Endothelial cell of umbilical vein (primary cell): ENCODE measurements around the gene TGFBR3. TPM values are rescaled to one million over a fixed set of nuclear protein-coding genes. Genes with fewer than 3 reads are reported as not detected.

ENCODE experiments used
- BruUV-seq: library from RNA; stranded (reverse); fragments of 400-500 nt; replicated peaks from 2 replicates; lab custom pipeline; 2021; lab: Mats Ljungman, UMichigan
- CTCF ChIA-PET: fragments of 300-600, 350-600 bp; sonication (Branson Sonifier 250); formaldehyde crosslinking; loops from one replicate; lab custom pipeline; 2021; ENCODE audit warnings: antibody characterized with exemption, inconsistent platforms; lab: Charles Lee
- POLR2A ChIA-PET: fragments of 300-600, 350-600 bp; sonication (Branson Sonifier 250); formaldehyde crosslinking; loops from one replicate; lab custom pipeline; 2021; ENCODE audit warnings: antibody characterized with exemption, inconsistent platforms; lab: Charles Lee
- DNase-seq: peaks from one replicate; pipeline ENCODE4 v3.0.0-alpha.2; 2011; ENCODE audit warnings: low read depth, low spot score
- FAIRE-seq: peaks from 2 replicates; lab custom pipeline; 2011; peaks lifted over from hg19 to GRCh38; lab: Jason Lieb, UNC
- H2AFZ ChIP-seq: 2 replicates; pipeline ENCODE4 v1.6.0; 2012; ENCODE audit warnings: low read depth, low read length, control low read depth, inconsistent platforms
- H3K27ac ChIP-seq: 2 replicates; pipeline ENCODE4 v1.5.1; 2011; ENCODE audit warnings: low read depth, mild to moderate bottlenecking, control low read depth, low read length, moderate library complexity; ENCODE audit not compliant: insufficient read depth
- H3K27me3 ChIP-seq, 2 experiments: 2 replicates each; pipeline versions ENCODE4 v1.6.0 to v1.6.1; 2011; ENCODE audit warnings: low read length in 2 of 2, mixed read lengths in 1 of 2; ENCODE audit not compliant: control insufficient read depth in 2 of 2, insufficient read depth in 2 of 2
- H3K36me3 ChIP-seq, 2 experiments: 2 replicates in 1 of 2; 3 replicates in 1 of 2; pipeline ENCODE4 v1.5.1; 2011; ENCODE audit warnings: low read length in 2 of 2, mild to moderate bottlenecking in 1 of 2, moderate library complexity in 1 of 2; ENCODE audit not compliant: control insufficient read depth in 2 of 2, insufficient read depth in 2 of 2; ENCODE audit errors: extremely low read depth in 1 of 2
- H3K4me1 ChIP-seq: 3 replicates; pipeline ENCODE4 v1.5.1; 2011; ENCODE audit warnings: mild to moderate bottlenecking, low read length; ENCODE audit not compliant: control insufficient read depth, insufficient read depth; ENCODE audit errors: extremely low read depth
- H3K4me2 ChIP-seq: 2 replicates; pipeline ENCODE4 v1.6.1; 2011; ENCODE audit warnings: low read length, control low read depth, mixed read lengths; ENCODE audit not compliant: insufficient read depth
- H3K4me3 ChIP-seq, 3 experiments: fragments of 200-600 bp in 1 of 3; sonication (generic), shearing (Covaris generic) in 1 of 3; replicated peaks in 1 of 3; 2 replicates each; pipeline ENCODE4 v1.5.1; 2011 to 2016; ENCODE audit warnings: control low read depth in 3 of 3, low read length in 3 of 3, mild to moderate bottlenecking in 2 of 3, inconsistent platforms in 1 of 3, low read depth in 1 of 3, moderate library complexity in 1 of 3; ENCODE audit not compliant: insufficient read depth in 1 of 3
- H3K79me2 ChIP-seq: 2 replicates; pipeline ENCODE4 v1.6.0; 2012; ENCODE audit warnings: low read length, inconsistent platforms; ENCODE audit not compliant: control insufficient read depth, insufficient read depth
- H3K9ac ChIP-seq: replicated peaks from 2 replicates; pipeline ENCODE3; 2011; ENCODE audit warnings: low read length, control low read depth; ENCODE audit not compliant: insufficient read depth; ENCODE audit errors: extremely low read depth
- H3K9me1 ChIP-seq: replicated peaks from 3 replicates; pipeline ENCODE4 v1.6.0; 2011; ENCODE audit warnings: mild to moderate bottlenecking, low read length; ENCODE audit not compliant: control insufficient read depth, insufficient read depth; ENCODE audit errors: extremely low read depth
- H3K9me3 ChIP-seq: replicated peaks from 2 replicates; pipeline ENCODE4 v1.5.1; 2012; ENCODE audit warnings: low read length, inconsistent platforms; ENCODE audit not compliant: control insufficient read depth, insufficient read depth
- H4K20me1 ChIP-seq: replicated peaks from 2 replicates; pipeline ENCODE3; 2011; ENCODE audit warnings: mild to moderate bottlenecking, low read length; ENCODE audit not compliant: control insufficient read depth, insufficient read depth; ENCODE audit errors: extremely low read depth
- CTCF ChIP-seq, 2 donors: IDR thresholded peaks; 1 replicate in 1 of 2; 2 replicates in 1 of 2; pipeline ENCODE4 v1.5.1; 2011; ENCODE audit warnings: low read length in 2 of 2, mild to moderate bottlenecking in 2 of 2, moderate library complexity in 2 of 2, control low read depth in 1 of 2, inconsistent platforms in 1 of 2, low read depth in 1 of 2; ENCODE audit not compliant: insufficient read depth in 1 of 2; ENCODE audit errors: extremely low read depth in 1 of 2
- EZH2 ChIP-seq: IDR thresholded peaks from 2 replicates; pipeline ENCODE4 v1.6.1; 2012; ENCODE audit warnings: borderline replicate concordance, low read depth, mild to moderate bottlenecking, moderate library complexity, low read length, inconsistent platforms; ENCODE audit not compliant: severe bottlenecking
- FOS ChIP-seq: IDR thresholded peaks from 2 replicates; pipeline ENCODE4 v1.6.1; 2011; ENCODE audit warnings: mild to moderate bottlenecking, low read length, moderate library complexity, borderline replicate concordance; ENCODE audit not compliant: insufficient read depth
- GATA2 ChIP-seq: IDR thresholded peaks from 2 replicates; pipeline ENCODE4 v1.7.0; 2011; ENCODE audit warnings: low read depth, mild to moderate bottlenecking, moderate library complexity, mixed read lengths, low read length; ENCODE audit not compliant: insufficient read length, insufficient read depth
- JUN ChIP-seq: IDR thresholded peaks from 2 replicates; pipeline ENCODE4 v1.6.1; 2011; ENCODE audit warnings: borderline replicate concordance, low read depth; ENCODE audit not compliant: insufficient read length, insufficient read depth
- MAX ChIP-seq: IDR thresholded peaks from 2 replicates; pipeline ENCODE4 v1.6.1; 2011; ENCODE audit not compliant: insufficient read depth, insufficient read length
- MYC ChIP-seq: IDR thresholded peaks from one replicate; pipeline ENCODE4 v1.6.1; 2011; ENCODE audit warnings: mild to moderate bottlenecking, low read depth, low read length
- POLR2A ChIP-seq: IDR thresholded peaks from 2 replicates; pipeline ENCODE4 v1.6.1; 2012; ENCODE audit warnings: low read depth, mild to moderate bottlenecking, control low read depth, low read length
- POLR2AphosphoS5 ChIP-seq: IDR thresholded peaks from 2 replicates; pipeline ENCODE4 v1.6.1; 2012; ENCODE audit warnings: low read depth, mild to moderate bottlenecking, control low read depth, low read length, moderate library complexity; ENCODE audit not compliant: insufficient read depth
- dilution Hi-C: fragments of 300-500 bp; cut with MboI; formaldehyde crosslinking; loops from one replicate; pipeline ENCODE4 v1.15.0; 2019; ENCODE audit warnings: low sequenced_read_pairs; ENCODE audit not compliant: extremely low pct_ligation_motif_present
- intact Hi-C: fragments of 100-400 bp; cut with micrococcal nuclease; formaldehyde crosslinking; loops from one replicate; pipeline ENCODE4 v1.10.0; 2022
- polyA plus RNA-seq, 4 experiments: library from polyadenylated mRNA; depleted of rRNA in 3 of 4; stranded (reverse) in 3 of 4; unstranded in 1 of 4; fragments of >200 nt; gene quantifications; 2 replicates each; pipeline versions ENCODE4 v1.2.1 to v1.2.3, GENCODE V29; 2011 to 2012; ENCODE audit warnings: missing spikeins in 1 of 4
- total RNA-seq: library from RNA; stranded (reverse); gene quantifications from 2 replicates; pipeline ENCODE4 v1.2.3, GENCODE V29; 2021

TGFBR3 gene
- total and polyA plus RNA-seq, 2 donors (not counting 3 experiments of a cell fraction or from before 2014, with no cell fraction given): 8.0 to 13.4 TPM

GRCh38 chr1:91707890-91708218, 178.1 kb downstream of the TGFBR3 start:
- dilution Hi-C loops (no loop called here), intact Hi-C loops (no loop called here)
- no peaks in the 10 kb centered on the region for H3K4me1 ChIP-seq
- ChIA-PET POLR2A (no interaction called here), CTCF (interaction anchor here (1.1 to 1.9 kb wide), 2 partner anchors 19 to 195 kb away, joined by 3 to 5 read pairs; no protein-coding TSS in a partner anchor)
- H3K9me1 ChIP-seq: no peaks in the 10 kb centered on the region
- H3K79me2 ChIP-seq: no peaks in the 10 kb centered on the region
- H2AFZ ChIP-seq: no peak overlapping the region
- no peaks in the 10 kb centered on the region for H3K27me3 ChIP-seq
- peaks cover 0 to 4% of the 10 kb centered on the region in 2 experiments for H3K36me3 ChIP-seq
- no peak for FAIRE-seq
- no peak for DNase-seq
- H4K20me1 ChIP-seq: no peaks in the 10 kb centered on the region
- H3K9ac ChIP-seq: no peak overlapping the region
- H3K4me3 ChIP-seq: no peak overlapping the region
- TF ChIP-seq POLR2A: no peak
- TF ChIP-seq FOS: no peak
- no peak for TF ChIP-seq EZH2
- TF ChIP-seq POLR2AphosphoS5: no peak
- no peak for TF ChIP-seq MAX
- TF ChIP-seq CTCF (IDR thresholded peaks at IDR 0.05; ENCODE audit: extremely low read depth in 1 of 2, insufficient read depth in 1 of 2, low read depth in 1 of 2, low read length in 2 of 2): no peak
- no peak for TF ChIP-seq MYC
- no peak for TF ChIP-seq JUN
- no peak for TF ChIP-seq GATA2
- no peak overlapping the region for H3K4me2 ChIP-seq
- no peaks in the 10 kb centered on the region for H3K9me3 ChIP-seq
- BruUV-seq: no TSS peak
- no peak overlapping the region for H3K27ac ChIP-seq
